GM23248 (cell line): Measurements from ENCODE around the gene DMRTC1. TPM values are rescaled to one million over a fixed set of nuclear protein-coding genes. Genes with fewer than 3 reads are reported as not detected.
"Not testable (repeated sequence)": the region's sequence is repeated elsewhere in the genome, so short reads cannot be mapped to it uniquely, and the experiment has no call there.

Experiments
- DNase-seq: peaks from one replicate; pipeline ENCODE4 v3.0.0-alpha.2; 2015
- H2AFZ ChIP-seq: fragments of 200-600 bp; sonication (generic); 2 replicates; pipeline ENCODE4 v1.6.1; 2016; ENCODE audit warnings: antibody characterized with exemption
- H3F3A ChIP-seq: fragments of 200-600 bp; sonication (generic); 2 replicates; pipeline ENCODE4 v1.6.1; 2016; ENCODE audit warnings: mild to moderate bottlenecking, antibody characterized with exemption, mixed run types; ENCODE audit not compliant: insufficient read depth
- H3K27ac ChIP-seq: fragments of 200-600 bp; sonication (generic); 2 replicates; pipeline ENCODE4 v1.5.1; 2016; ENCODE audit warnings: mild to moderate bottlenecking
- H3K27me3 ChIP-seq: fragments of 200-600 bp; sonication (generic); replicated peaks from 2 replicates; pipeline ENCODE4 v1.6.1; 2016; ENCODE audit warnings: mild to moderate bottlenecking; ENCODE audit not compliant: insufficient read depth
- H3K36me3 ChIP-seq: fragments of 200-600 bp; sonication (generic); 2 replicates; pipeline ENCODE4 v1.6.1; 2016; ENCODE audit warnings: low read depth, mild to moderate bottlenecking
- H3K4me1 ChIP-seq: fragments of 200-600 bp; sonication (generic); 2 replicates; pipeline ENCODE4 v1.6.1; 2016; ENCODE audit warnings: mild to moderate bottlenecking; ENCODE audit not compliant: insufficient read depth
- H3K4me2 ChIP-seq: fragments of 200-600 bp; sonication (generic); one replicate; pipeline ENCODE4 v1.6.1; 2016; ENCODE audit warnings: mild to moderate bottlenecking; ENCODE audit not compliant: unreplicated experiment
- H3K4me3 ChIP-seq: fragments of 200-600 bp; sonication (generic); 2 replicates; pipeline ENCODE4 v1.5.1; 2016; ENCODE audit warnings: mild to moderate bottlenecking
- H3K79me2 ChIP-seq: fragments of 200-600 bp; sonication (generic); 2 replicates; pipeline ENCODE4 v1.6.1; 2016; ENCODE audit warnings: mild to moderate bottlenecking; ENCODE audit not compliant: insufficient read depth
- H3K9ac ChIP-seq: fragments of 200-600 bp; sonication (generic); 2 replicates; pipeline ENCODE4 v1.6.1; 2016; ENCODE audit warnings: mild to moderate bottlenecking
- H3K9me2 ChIP-seq: fragments of 200-600 bp; sonication (generic); 2 replicates; pipeline ENCODE4 v1.6.1; 2016; ENCODE audit warnings: mixed run types, mild to moderate bottlenecking, moderate library complexity; ENCODE audit not compliant: insufficient read depth
- H3K9me3 ChIP-seq: fragments of 200-600 bp; sonication (generic); one replicate; pipeline ENCODE4 v1.6.1; 2017; ENCODE audit warnings: low read depth
- H4K20me1 ChIP-seq: fragments of 200-600 bp; sonication (generic); 2 replicates; pipeline ENCODE4 v1.6.0; 2016; ENCODE audit not compliant: insufficient read depth
- WGBS, 2 experiments: methylation state at CpG; one replicate each; pipeline ENCODE4 v1.1.6; 2015 to 2017; ENCODE audit warnings: low lambda C conversion rate in 2 of 2, low coverage in 1 of 2; ENCODE audit errors: missing lambda C conversion rate in 2 of 2; 5-methylcytosine and 5-hydroxymethylcytosine counted together
- in situ Hi-C: fragments of 300-500 bp; cut with MboI; formaldehyde crosslinking; loops from 2 replicates; pipeline ENCODE4 v1.15.0; 2020
- polyA plus RNA-seq: library from polyadenylated mRNA; unstranded; fragments of >200 nt; fragmentation: Nextera tagmentation; extraction: Ambion mirVana; gene quantifications from 2 replicates; pipeline ENCODE4 v1.2.1, GENCODE V29; 2016
- total RNA-seq: library from RNA; depleted of rRNA; stranded (reverse); fragments of >200 nt; shearing (Covaris generic); gene quantifications from 2 replicates; pipeline ENCODE4 v1.2.3, GENCODE V29; 2014

Gene DMRTC1
- total and polyA plus RNA-seq, 2 experiments from 2014 or later, result not detected

DNA sequence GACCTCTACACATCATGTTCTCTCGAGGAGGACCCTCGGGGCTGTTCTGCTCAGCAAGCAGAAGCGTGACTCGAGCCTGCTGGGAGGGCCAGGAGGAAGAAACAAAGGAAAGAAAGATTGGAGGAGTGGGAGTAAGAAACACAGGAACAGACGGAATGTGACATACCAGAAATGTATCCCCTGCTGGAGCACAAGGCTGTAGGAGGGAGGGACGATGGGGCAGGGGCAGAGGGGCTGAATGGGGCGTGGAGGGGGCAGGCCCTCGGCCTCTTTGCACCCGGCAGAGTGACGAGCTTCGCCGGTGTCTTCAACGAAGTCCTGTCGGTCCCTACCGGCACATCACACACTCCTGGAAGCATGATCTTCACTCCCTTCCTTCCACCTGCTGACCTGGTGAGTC is 5.7 kb downstream of the DMRTC1 start, which contains the start of gene FAM236A:
Gene FAM236A (plus strand): TSS at position 301 of the 400 bp plus-strand sequence. CDS start 57 bp downstream, at position 358.
- H3K36me3 ChIP-seq, H3K9me2 ChIP-seq, H3K4me2 ChIP-seq, H3K4me1 ChIP-seq, H3F3A ChIP-seq, H3K27ac ChIP-seq, H2AFZ ChIP-seq, H3K27me3 ChIP-seq, H3K9ac ChIP-seq, H3K4me3 ChIP-seq, H4K20me1 ChIP-seq, in situ Hi-C loops, H3K79me2 ChIP-seq, H3K9me3 ChIP-seq, DNase-seq: not testable (repeated sequence)
- no CpG with 5 or more reads among the region's 15 CpGs for WGBS, 2 experiments

DNA sequence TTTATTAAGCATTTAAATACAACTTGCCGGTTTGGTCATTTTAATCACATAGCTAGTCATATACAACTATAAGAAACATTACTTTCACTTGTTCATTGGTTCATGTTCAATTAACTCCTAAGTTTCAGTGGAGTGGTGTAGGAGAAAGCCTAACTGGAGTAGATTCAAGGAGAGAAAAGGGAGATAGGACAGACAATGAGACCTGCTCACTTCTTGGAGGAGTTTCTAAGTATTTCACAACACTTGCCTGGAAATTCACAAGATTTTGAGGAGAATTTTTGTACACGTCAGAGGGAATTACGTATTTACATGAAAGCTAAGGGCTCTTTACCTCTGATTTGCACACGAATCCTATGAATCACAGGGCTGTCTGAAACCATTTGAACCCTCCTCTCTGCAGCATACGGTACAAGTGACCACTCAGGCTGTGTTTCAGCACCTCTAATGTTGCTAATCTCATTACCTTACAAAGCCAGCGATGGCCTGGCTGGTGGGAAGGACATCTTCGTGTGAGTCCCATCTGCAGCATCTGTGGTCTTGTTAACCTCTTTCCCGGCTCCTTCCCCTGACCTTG is 6.7 kb downstream of the DMRTC1 start:
- H2AFZ ChIP-seq, H3K9me3 ChIP-seq, H3K36me3 ChIP-seq, H3K4me2 ChIP-seq, H3K27me3 ChIP-seq, DNase-seq, H3K79me2 ChIP-seq, H3F3A ChIP-seq, H3K4me3 ChIP-seq, H3K9me2 ChIP-seq, in situ Hi-C loops, H3K4me1 ChIP-seq, H3K9ac ChIP-seq, H4K20me1 ChIP-seq, H3K27ac ChIP-seq: not testable (repeated sequence)
- WGBS, 2 experiments, result no CpG with 5 or more reads among the region's 8 CpGs

DNA sequence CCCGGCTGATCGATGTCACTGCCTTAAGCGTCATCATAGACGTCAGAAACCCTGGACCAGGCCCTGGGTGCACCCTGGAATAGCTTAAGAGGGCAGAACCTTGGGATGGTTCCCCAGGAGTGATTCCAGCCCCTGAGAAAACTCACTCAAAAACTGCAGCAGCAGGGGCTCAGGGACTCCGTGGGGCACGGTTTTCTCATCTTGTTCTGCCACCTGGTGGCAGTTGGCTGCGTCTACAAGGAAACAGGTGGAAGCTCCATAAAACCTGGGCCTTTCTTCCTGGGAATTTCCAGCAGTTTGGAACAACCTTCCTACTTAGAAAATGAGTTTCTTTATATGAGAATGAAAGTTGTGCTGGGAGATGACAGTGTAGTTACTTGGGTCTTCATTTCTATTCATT is 7.2 kb downstream of the DMRTC1 start:
- H2AFZ ChIP-seq, H3K27ac ChIP-seq, H3K36me3 ChIP-seq, H3K27me3 ChIP-seq, H3F3A ChIP-seq, H3K9me2 ChIP-seq, H3K9me3 ChIP-seq, DNase-seq, H3K4me1 ChIP-seq, H3K4me3 ChIP-seq, H4K20me1 ChIP-seq, H3K4me2 ChIP-seq, H3K9ac ChIP-seq, H3K79me2 ChIP-seq, in situ Hi-C loops: not testable (repeated sequence)
- WGBS, 2 experiments, result no CpG with 5 or more reads among the region's 7 CpGs

DNA sequence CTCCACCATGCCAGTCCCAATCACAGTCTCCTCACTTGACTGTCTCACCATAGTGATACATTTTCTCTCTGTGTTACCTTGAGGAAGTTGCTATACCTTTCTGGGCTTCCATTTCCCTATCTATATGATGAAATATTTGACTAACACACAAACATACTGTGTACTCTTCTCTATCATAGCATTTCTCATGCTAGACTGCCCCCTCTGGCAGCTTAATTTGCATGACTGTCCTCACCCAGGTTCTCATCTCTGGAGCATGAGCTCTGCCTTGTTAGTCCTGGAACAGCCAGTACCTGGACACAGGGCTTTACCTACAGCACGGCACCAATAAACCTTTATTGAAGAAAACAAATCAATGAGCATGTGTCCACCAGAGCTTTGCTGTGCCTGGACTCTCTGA is 11.4 kb downstream of the DMRTC1 start:
- H2AFZ ChIP-seq, H3F3A ChIP-seq, H3K4me2 ChIP-seq, H3K9ac ChIP-seq, H3K9me3 ChIP-seq, H3K4me1 ChIP-seq, H3K27ac ChIP-seq, H3K9me2 ChIP-seq, H3K27me3 ChIP-seq, DNase-seq, H3K36me3 ChIP-seq, in situ Hi-C loops, H3K4me3 ChIP-seq, H3K79me2 ChIP-seq, H4K20me1 ChIP-seq: not testable (repeated sequence)
- WGBS, 2 experiments, result no CpG with 5 or more reads among the region's 1 CpG

DNA sequence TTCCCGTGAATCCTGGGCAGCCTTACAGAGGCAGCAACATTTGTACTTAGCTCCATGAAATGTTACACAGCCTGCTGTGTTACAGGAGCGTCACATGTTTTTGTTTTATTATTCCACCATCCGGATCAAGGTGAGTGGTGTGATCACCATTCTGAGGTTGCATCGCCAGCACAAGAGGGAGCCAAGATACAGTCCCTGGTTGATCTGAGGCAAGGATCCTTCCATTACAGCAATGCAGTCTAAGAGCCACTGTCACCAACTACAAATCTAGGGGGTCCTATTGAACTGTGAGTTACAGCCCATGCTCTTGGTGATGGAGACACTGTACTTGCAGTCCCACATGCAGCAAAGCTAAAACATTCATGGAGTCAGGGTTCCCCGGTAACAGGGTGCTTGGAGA is 27.5 kb downstream of the DMRTC1 start:
- H3K9me2 ChIP-seq, H4K20me1 ChIP-seq, H3K9me3 ChIP-seq, in situ Hi-C loops, H3K27me3 ChIP-seq, DNase-seq, H3K79me2 ChIP-seq, H3K4me3 ChIP-seq, H3K27ac ChIP-seq, H2AFZ ChIP-seq, H3F3A ChIP-seq, H3K36me3 ChIP-seq, H3K4me2 ChIP-seq, H3K4me1 ChIP-seq, H3K9ac ChIP-seq: not testable (repeated sequence)
- WGBS, 2 experiments, result 17 to 35% methylated on average over 2 to 3 of the region's 5 CpGs

DNA sequence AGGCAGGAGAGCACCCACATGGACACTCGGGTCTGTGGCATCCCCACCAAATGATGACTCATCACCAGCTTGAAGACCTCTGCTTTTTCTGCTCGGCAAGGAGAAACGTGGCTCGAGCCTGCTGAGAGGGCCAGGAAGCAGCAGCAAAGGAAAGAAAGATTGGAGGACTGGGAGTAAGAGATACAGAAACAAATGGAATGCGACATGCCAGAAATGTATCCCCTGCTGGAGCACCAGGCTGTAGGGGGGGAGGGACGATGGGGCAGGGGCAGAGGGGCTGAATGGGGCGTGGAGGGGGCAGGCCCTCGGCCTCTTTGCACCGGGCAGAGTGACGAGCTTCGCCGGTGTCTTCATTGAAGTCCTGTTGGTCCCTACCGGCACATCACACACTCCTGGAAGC is 31.3 kb downstream of the DMRTC1 start, which contains the start of gene FAM236C:
Gene FAM236C (plus strand): TSS at position 301 of the 400 bp plus-strand sequence. CDS start 100 bp downstream, outside the sequence.
- H3F3A ChIP-seq, H3K27me3 ChIP-seq, H3K4me3 ChIP-seq, H3K4me1 ChIP-seq, H2AFZ ChIP-seq, DNase-seq, H3K9me3 ChIP-seq, H3K9me2 ChIP-seq, H3K9ac ChIP-seq, H3K36me3 ChIP-seq, in situ Hi-C loops, H3K79me2 ChIP-seq, H3K4me2 ChIP-seq, H4K20me1 ChIP-seq, H3K27ac ChIP-seq: not testable (repeated sequence)
- no CpG with 5 or more reads among the region's 13 CpGs for WGBS, 2 experiments

DNA sequence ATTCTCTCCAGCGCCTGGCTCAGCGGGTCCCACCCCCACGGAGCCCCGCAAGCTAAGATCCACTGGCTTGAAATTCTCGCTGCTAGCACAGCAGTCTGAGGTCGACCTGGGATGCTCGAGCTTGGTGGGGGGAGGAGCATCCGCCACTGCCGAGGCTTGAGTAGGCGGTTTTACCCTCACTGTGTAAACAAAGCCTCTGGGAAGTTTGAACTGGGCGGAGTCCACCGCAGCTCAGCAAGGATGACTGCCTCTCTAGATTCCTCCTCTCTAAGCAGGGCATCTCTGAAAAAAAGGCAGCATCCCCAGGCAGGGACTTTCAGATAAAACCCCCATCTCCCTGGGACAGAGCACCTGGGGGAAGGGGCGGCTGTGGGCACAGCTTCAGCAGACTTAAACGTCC is 53.9 kb downstream of the DMRTC1 start:
- H3F3A ChIP-seq, H3K4me1 ChIP-seq, H3K4me3 ChIP-seq, DNase-seq, H3K27me3 ChIP-seq, in situ Hi-C loops, H3K27ac ChIP-seq, H3K9me2 ChIP-seq, H4K20me1 ChIP-seq, H3K9ac ChIP-seq, H3K9me3 ChIP-seq, H3K79me2 ChIP-seq, H3K36me3 ChIP-seq, H3K4me2 ChIP-seq, H2AFZ ChIP-seq: not testable (repeated sequence)
- WGBS, 2 experiments, result no CpG with 5 or more reads among the region's 14 CpGs

DNA sequence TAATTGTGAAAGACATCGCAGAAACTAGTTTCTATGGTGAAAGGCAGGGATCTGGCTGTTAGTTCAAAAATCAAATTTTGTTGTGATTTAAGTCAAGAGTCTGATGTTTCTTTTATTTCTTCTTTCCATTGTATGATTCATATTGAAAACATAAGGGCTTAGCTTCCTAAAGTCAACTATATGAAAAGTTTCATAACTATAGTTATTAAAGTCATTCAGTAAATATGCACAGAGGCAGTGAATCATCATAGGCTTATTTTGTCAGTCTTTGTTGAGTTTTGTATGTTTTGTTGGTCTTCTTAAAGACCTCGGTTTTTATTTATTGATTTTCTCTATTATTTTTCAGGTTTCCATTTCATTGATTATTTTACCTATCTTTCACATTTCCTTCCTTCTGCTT is 60.7 kb downstream of the DMRTC1 start:
- H3K9me3 ChIP-seq, DNase-seq, H3K27ac ChIP-seq, H3K4me1 ChIP-seq, H3K4me3 ChIP-seq, H2AFZ ChIP-seq, H4K20me1 ChIP-seq, H3F3A ChIP-seq, H3K27me3 ChIP-seq, H3K36me3 ChIP-seq, H3K9me2 ChIP-seq, H3K79me2 ChIP-seq, H3K4me2 ChIP-seq, H3K9ac ChIP-seq, in situ Hi-C loops: not testable (repeated sequence)
- WGBS, 2 experiments, result no CpG with 5 or more reads among the region's 2 CpGs
